Astrocyte of the spinal cord (primary cell): Measurements from ENCODE around the gene PRSS22.

Experiments used
- DNase-seq: peaks from one replicate; pipeline ENCODE4 v3.0.0; 2011; ENCODE audit warnings: low read depth, low spot score
- H3K4me3 ChIP-seq: 2 replicates; pipeline ENCODE4 v1.5.1; 2011; ENCODE audit warnings: low read depth, mild to moderate bottlenecking, low read length, moderate library complexity
- in situ Hi-C: cut with HindIII; loops from 2 replicates; pipeline ENCODE4 v1.10.0; 2017; ENCODE audit warnings: low sequenced_read_pairs
- TF ChIP-seq, protein P1 (sequence below): IDR thresholded peaks from 2 replicates; pipeline ENCODE4 v1.5.1; 2012; ENCODE audit warnings: low read depth, mild to moderate bottlenecking, low read length, inconsistent platforms

PRSS22 gene

DNA sequence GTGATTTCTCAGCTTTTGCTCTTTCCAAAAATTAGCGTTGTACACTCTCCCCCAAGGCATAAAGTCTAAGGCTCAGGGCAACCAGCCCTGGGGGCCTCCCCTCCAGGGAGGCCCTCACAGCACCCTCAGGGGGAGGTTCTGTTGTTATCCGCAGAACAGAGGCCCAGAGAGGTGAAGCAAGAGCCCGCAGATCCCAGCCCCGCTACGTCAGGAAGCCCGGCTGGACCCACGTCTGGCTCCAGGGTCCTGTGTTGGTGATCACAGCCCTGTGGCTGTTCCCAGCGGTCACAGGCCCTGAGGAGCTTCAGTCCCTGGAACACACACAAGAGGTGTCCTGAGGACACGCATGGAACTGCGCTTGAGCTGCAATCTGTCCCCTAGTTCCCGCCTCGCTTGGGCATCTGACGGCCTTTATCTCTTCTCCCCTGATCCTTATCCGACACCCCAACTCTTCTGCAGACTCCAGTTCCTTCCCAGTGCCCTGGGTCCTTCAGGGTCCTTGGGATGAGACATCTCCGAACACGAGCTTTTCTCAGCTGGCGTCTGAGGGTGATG is 29.0 kb downstream of the PRSS22 start:
- DNase-seq: no peak
- H3K4me3 ChIP-seq: no peak overlapping the region
- in situ Hi-C loops: no loop called here
- TF ChIP-seq, protein P1, sequence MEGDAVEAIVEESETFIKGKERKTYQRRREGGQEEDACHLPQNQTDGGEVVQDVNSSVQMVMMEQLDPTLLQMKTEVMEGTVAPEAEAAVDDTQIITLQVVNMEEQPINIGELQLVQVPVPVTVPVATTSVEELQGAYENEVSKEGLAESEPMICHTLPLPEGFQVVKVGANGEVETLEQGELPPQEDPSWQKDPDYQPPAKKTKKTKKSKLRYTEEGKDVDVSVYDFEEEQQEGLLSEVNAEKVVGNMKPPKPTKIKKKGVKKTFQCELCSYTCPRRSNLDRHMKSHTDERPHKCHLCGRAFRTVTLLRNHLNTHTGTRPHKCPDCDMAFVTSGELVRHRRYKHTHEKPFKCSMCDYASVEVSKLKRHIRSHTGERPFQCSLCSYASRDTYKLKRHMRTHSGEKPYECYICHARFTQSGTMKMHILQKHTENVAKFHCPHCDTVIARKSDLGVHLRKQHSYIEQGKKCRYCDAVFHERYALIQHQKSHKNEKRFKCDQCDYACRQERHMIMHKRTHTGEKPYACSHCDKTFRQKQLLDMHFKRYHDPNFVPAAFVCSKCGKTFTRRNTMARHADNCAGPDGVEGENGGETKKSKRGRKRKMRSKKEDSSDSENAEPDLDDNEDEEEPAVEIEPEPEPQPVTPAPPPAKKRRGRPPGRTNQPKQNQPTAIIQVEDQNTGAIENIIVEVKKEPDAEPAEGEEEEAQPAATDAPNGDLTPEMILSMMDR: no peak

GRCh38 chr16:2828521-2828840 is 29.5 kb downstream of the PRSS22 start:
- no peak overlapping the region for H3K4me3 ChIP-seq
- no peak for DNase-seq
- in situ Hi-C loops: no loop called here
- TF ChIP-seq, protein P1: no peak

DNA sequence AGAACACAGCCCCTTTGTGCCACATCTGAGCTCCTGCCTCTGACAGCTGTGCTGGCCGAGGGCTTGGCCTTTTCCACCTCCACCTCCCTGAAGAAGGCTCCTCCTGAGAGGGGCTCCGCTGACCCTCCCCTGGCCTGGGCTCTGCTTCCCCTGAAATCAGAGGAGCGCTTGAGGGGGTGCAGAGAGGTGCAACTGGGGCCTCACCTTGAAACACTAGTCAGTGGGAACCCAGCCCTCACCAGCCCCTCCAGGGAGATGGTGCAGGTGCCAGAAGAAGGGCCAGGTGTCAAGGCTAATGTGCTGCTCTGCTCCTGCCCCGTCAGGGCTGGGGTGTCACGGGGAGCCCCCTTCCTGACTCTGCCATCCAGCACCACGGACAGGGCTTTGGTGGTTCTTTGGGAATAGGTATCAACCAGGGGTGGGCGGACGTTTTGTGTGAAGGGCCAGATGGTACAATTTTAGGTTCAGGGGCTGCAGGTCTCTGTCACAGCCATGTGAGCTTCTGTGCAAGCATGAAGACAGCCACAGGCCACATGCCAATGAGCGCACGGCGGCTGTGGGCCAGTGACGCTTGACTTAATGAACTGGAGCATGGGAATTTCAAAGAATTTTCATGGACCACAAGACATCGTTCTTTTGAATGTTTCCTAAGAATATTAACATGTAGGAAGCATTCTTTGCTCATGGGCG is 30.0 kb downstream of the PRSS22 start:
- no peak overlapping the region for H3K4me3 ChIP-seq
- TF ChIP-seq, protein P1: no peak
- in situ Hi-C loops: no loop called here
- no peak for DNase-seq

GRCh38 chr16:2827374-2827791 is 30.6 kb downstream of the PRSS22 start:
- no peak for DNase-seq
- in situ Hi-C loops: no loop called here

DNA sequence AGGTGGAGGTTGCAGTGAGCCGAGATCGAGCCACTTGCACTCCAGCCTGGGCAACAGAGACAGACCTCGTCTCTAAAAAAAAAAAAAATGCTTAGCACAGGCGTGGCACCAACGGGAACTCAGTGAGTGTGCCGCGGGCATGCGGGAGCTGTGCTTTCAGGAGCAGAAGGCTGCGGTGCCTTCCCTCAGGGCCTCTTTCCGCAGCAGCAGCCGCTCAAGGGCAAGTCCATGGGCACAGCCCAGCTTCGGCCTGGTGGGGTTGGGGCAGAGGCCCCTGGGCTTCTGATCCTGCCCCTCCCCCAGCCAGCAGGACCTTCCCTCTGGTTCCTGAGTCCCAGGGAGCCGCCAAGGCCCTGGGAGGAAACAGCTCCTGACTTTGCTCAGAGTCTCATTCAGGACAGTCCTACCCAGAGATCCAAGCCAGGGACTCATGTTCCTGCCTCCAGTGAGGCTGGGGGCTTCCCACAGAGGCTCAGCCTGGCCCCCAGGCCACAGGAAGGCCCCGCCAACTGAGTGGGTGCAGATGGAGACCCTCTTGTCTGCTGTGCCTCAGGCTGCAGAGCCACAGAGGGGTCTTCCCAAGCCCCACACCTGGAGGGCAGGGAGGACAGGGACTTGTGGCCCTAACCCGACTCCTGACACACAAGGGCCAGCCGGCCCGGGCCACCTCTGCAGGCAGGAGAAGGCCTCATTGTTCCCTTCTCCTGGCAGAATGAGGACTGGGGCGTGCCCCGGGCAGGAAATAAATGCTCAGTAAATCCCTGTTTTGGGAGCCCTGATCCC is 31.2 kb downstream of the PRSS22 start:
- TF ChIP-seq, protein P1: no peak
- no peak overlapping the region for H3K4me3 ChIP-seq
- no peak for DNase-seq
- in situ Hi-C loops: no loop called here

More at GRCh38 chr16:2827374-2827791, 30.6 kb downstream of the PRSS22 start:
- H3K4me3 ChIP-seq: no peak overlapping the region
- TF ChIP-seq, protein P1: no peak

GRCh38 chr16:2825906-2826305 is 32.1 kb downstream of the PRSS22 start:
- DNase-seq: no peak
- TF ChIP-seq, protein P1: no peak
- in situ Hi-C loops: no loop called here
- H3K4me3 ChIP-seq: no peak overlapping the region
